Psoas muscle (tissue), 8 donors: ENCODE data around the gene COBL. TPM values are rescaled to one million over a fixed set of nuclear protein-coding genes. Genes with fewer than 3 reads are reported as not detected.

Experiments used
- ATAC-seq, 4 donors: fragments of 200-7000 bp; cut with Tn5 transposase; one replicate each; pipeline ENCODE4 v1.9.1; 2020; ENCODE audit warnings: moderate library complexity in 3 of 4, mild to moderate bottlenecking in 2 of 4
- DNase-seq, 2 donors: peaks; one replicate each; pipeline ENCODE4 v3.0.0-alpha.2; 2020
- H3K27ac ChIP-seq: fragments of 200-600 bp; one replicate; pipeline ENCODE4 v1.8.0; 2022
- H3K27me3 ChIP-seq, 3 donors: fragments of 200-600 bp in 1 of 3; one replicate each; pipeline versions ENCODE4 v1.6.1 to v1.8.0; 2013 to 2022; ENCODE audit warnings: low read length in 2 of 3, mild to moderate bottlenecking in 2 of 3, moderate library complexity in 1 of 3; ENCODE audit not compliant: insufficient read depth in 3 of 3
- H3K36me3 ChIP-seq, 2 donors: fragments of 200-600 bp in 1 of 2; one replicate each; pipeline versions ENCODE4 v1.6.1 to v1.8.0; 2013 to 2022; ENCODE audit warnings: low read depth in 1 of 2, mild to moderate bottlenecking in 1 of 2, moderate library complexity in 1 of 2; ENCODE audit not compliant: insufficient read depth in 1 of 2
- H3K4me1 ChIP-seq: fragments of 200-600 bp; one replicate; pipeline ENCODE4 v1.8.0; 2022
- H3K4me3 ChIP-seq: fragments of 200-600 bp; one replicate; pipeline ENCODE4 v1.8.0; 2022; ENCODE audit warnings: mild to moderate bottlenecking
- H3K9me3 ChIP-seq: fragments of 200-600 bp; one replicate; pipeline ENCODE4 v1.8.0; 2022
- WGBS, 3 donors: extraction: QIAGEN DNeasy Blood & Tissue Kit; methylation state at CpG; one replicate each; pipeline versions ENCODE4 v1.1.6 to v1.1.7; 2013; 5-methylcytosine and 5-hydroxymethylcytosine counted together
- intact Hi-C, 2 donors: fragments of 100-400 bp; cut with DNase I; formaldehyde crosslinking; loops; one replicate each; pipeline versions ENCODE4 v1.11.0 to v1.14.2; 2022
- polyA plus RNA-seq, 3 donors: library from polyadenylated mRNA; stranded (reverse); fragments of 200-250 nt; gene quantifications; one replicate each; pipeline ENCODE4 v1.2.3, GENCODE V29; 2013
- total RNA-seq, 4 donors: library from RNA; stranded (reverse); fragmentation: NEBNext Ultra II Directional in 2 of 4; extraction: Animal tissue kit (Norgen Biotek cat#: 25700) in 2 of 4; gene quantifications; one replicate each; pipeline versions ENCODE4 v1.2.1 to v1.2.4, GENCODE V29; 2021 to 2023
- TF ChIP-seq, protein P1 (sequence below): fragments of 200-600 bp; IDR thresholded peaks from one replicate; pipeline ENCODE4 v1.8.0; 2022; ENCODE audit warnings: antibody characterized with exemption
- donor health status: healthy with polysubstance abuse.
- donor health status: DM: no; HTN: no; CAD: no; lungs with moderate emphysema.
- donor health status: Bipolar disorder and iron deficiency.
- donor health status: healthy.
- donor health status: DM: yes; HTN: yes; CAD: no.
- donor health status: DM: no; HTN: no; CAD: no.
- donor health status: DM: no; HTN: no; CAD: no.
- donor health status: DM: yes; HTN: yes; CAD: no.

COBL gene
- total and polyA plus RNA-seq, 7 donors = 57.5 to 139 (median 115) TPM

DNA sequence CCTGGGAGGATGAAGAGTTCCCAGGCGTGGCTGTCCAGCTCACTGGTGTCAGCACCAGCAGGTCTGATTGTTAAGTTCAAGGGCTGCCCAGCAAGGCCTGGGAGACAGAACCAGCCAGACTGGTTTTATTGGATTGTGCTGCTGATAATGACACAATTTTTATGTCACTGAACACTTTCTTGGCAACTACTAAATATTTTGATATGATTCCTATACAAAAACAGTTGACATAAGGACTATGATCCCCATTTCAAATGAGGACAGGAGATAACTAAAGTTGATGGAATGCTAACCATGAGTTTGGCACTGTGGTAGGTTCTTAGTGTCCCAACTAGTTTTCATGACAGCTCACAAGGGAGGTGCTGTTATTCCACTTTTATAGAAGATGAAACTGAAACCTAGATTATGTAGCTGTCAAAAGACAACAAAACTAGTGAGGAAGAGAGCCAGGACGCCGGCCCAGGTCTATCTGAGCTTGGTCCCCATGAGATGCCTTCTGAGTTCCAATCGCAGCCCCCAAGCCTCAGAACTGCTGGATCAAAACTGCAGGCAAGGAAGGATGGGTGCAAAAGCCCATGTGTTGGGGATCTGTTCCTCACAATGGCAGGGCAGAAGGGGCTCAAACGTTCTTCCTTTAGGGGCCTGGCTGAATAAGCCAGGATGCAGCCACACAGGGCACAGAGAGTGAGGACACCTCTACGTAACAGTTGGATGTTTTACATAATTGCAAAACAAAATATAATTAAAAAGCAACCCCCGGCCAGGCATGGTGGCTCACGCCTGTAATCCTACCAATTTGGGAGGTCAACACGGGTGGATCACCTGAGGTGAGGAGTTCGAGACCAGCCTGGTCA, 52.8 kb downstream of the COBL start:
- H3K27ac ChIP-seq = peak overlapping the region; percentile 49
- no peaks in the 10 kb centered on the region for H3K27me3 ChIP-seq
- WGBS, 3 donors = 62 to 79% (median 67%) methylated on average over 10 of the region's 10 CpGs
- TF ChIP-seq, protein P1, sequence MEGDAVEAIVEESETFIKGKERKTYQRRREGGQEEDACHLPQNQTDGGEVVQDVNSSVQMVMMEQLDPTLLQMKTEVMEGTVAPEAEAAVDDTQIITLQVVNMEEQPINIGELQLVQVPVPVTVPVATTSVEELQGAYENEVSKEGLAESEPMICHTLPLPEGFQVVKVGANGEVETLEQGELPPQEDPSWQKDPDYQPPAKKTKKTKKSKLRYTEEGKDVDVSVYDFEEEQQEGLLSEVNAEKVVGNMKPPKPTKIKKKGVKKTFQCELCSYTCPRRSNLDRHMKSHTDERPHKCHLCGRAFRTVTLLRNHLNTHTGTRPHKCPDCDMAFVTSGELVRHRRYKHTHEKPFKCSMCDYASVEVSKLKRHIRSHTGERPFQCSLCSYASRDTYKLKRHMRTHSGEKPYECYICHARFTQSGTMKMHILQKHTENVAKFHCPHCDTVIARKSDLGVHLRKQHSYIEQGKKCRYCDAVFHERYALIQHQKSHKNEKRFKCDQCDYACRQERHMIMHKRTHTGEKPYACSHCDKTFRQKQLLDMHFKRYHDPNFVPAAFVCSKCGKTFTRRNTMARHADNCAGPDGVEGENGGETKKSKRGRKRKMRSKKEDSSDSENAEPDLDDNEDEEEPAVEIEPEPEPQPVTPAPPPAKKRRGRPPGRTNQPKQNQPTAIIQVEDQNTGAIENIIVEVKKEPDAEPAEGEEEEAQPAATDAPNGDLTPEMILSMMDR = no peak
- H3K9me3 ChIP-seq = no peaks in the 10 kb centered on the region
- no peak overlapping the region for H3K4me3 ChIP-seq
- DNase-seq = no peak
- intact Hi-C loops = no loop called here
- no peaks in the 10 kb centered on the region for H3K36me3 ChIP-seq
- peak; percentile 54 to 86 (median 72) for ATAC-seq
- peaks cover 52% of the 10 kb centered on the region for H3K4me1 ChIP-seq

DNA sequence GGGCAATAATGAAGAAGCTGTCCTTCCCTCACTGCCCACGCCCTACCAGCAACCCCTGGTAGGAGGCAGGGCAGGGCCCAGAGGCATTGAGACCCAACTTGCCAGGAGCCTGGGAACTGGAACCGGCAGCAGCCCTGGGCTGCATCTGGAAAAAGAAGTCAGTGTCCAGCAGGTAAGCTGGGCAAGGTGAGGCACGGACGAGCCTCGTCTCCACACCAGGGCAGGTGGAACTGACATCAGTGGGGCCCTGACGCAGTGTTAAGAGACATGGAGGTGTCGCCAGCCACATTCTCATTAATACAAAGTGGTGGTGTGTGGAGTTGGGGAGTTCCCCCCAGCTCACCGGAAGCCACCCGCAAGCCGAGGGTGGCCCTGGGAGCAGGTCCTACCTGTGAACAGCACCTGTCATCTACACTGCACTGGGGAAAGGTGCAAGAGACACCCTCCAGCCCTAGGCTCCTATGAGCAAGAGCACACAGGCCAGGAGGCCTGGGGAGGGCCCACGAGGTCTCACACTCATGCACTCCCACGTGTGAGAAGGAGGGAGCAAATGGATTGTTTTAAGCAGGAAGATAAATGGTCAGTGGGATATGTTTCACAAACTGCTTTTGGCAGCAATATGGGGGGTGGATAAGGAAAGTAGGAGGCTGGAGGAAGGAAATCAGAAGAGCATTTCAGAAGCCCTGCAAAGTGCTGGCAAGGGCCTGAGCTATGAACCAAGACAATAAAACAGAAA, 53.6 kb downstream of the COBL start:
- ATAC-seq (peak in 1 of 4 donors; percentile 10), DNase-seq (no peak)
- Histone ChIP-seq H3K4me1 (peaks cover 52% of the 10 kb centered on the region), H3K9me3 (no peaks in the 10 kb centered on the region), H3K4me3 (no peak overlapping the region), H3K27me3 (no peaks in the 10 kb centered on the region), H3K27ac (peak overlapping the region; percentile 49), H3K36me3 (no peaks in the 10 kb centered on the region)
- intact Hi-C loops = no loop called here
- WGBS, 3 donors = 86 to 90% (median 88%) methylated on average over 11 to 12 of the region's 12 CpGs
- TF ChIP-seq, protein P1 = no peak

DNA sequence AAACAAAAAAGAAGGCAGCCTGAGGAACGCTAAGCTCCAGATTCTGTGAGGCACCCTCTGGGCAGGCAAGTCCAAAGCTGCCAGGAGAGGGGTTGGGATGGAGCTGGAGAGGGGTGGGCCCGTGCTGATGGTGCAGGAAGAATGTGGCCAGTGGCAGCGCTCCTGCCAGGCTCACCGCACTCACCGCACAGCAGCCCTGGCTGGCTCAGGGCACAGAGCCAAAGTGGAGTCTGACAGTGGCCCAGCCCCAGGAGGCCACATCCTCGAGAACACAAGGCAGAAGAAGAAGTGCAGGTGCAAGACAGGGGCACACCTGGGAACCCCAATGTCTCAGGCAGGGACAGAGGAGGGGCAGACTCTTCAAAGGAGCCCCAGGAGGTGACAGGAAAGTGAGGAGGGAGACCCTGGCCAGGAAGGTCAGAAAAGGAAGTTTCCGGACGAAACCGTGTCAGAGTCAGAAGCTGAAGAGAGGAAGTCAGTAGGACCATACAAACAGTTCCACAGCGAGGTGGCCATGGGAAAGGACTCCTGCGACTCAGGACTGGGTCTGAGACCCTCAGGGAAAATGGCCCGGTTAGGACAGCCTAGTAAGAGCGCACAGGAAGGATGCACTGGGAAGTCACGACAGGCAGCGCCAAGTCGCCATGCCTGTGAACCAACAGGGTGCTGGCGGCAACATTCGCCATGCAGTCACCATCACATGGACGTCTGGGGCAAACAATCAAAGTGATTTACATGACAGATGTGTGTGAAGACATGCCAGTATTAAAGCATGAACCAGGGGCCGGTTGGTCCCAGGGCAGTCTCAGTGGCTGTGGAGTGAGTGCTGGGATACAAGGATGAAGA, 54.4 kb downstream of the COBL start:
- Histone ChIP-seq H3K36me3 (no peaks in the 10 kb centered on the region), H3K9me3 (no peaks in the 10 kb centered on the region), H3K27me3 (no peaks in the 10 kb centered on the region), H3K27ac (peak overlapping the region; percentile 49), H3K4me1 (peaks cover 52% of the 10 kb centered on the region), H3K4me3 (no peak overlapping the region)
- ATAC-seq (peak; percentile 2 to 27 (median 22)), DNase-seq (peak in 1 of 2 donors; percentile 48)
- TF ChIP-seq, protein P1 = no peak
- intact Hi-C loops = no loop called here
- WGBS, 3 donors = 68 to 72% (median 70%) methylated on average over 20 of the region's 20 CpGs

DNA sequence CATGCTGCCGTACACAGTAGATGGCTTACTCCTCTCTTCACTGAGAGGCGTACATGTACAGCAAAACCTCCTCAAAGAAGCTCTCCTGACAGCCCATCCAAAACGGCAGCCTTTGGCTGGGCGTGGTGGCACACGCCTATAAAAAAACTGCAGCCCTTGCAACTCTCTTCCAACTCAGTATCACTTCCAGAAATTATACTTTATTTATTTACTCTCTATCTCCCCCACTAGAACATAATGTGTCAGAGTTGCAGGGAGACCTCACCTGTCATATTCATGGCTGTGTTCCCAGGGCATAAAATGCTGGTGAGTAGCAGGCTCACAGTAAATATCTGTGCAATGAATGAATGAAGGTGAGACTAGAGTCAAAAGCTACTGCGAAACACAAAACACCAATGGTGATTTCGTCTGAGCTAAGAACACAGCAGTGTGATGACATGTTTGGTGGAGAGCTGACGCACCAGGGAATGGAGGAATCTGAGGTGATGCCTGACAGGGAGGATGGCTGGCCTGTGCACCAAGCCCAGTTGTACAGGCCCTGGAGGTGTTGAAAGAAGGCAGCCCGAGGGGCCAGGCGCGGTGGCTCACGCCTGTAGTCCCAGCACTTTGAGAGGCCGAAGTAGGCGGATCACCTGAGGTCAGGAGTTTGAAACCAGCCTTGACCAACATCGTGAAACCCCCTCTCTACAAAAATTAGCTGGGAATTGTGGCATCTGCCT, 55.3 kb downstream of the COBL start:
- H3K27ac ChIP-seq = peak overlapping the region; percentile 36
- no peaks in the 10 kb centered on the region for H3K9me3 ChIP-seq
- peaks cover 55% of the 10 kb centered on the region for H3K4me1 ChIP-seq
- H3K36me3 ChIP-seq = no peaks in the 10 kb centered on the region
- WGBS, 3 donors = 74 to 84% (median 79%) methylated on average over 15 of the region's 15 CpGs
- no peak overlapping the region for H3K4me3 ChIP-seq
- TF ChIP-seq, protein P1 = no peak
- ATAC-seq (peak in 3 of 4 donors; percentile 11 to 64 (median 42)), DNase-seq (no peak)
- intact Hi-C loops = no loop called here
- H3K27me3 ChIP-seq = no peaks in the 10 kb centered on the region
